Loucy (cell line): ENCODE results near the gene ABI3.
"Not testable (repeated sequence)": the region's sequence is repeated elsewhere in the genome, so short reads cannot be mapped to it uniquely, and the experiment has no call there.

Experiments
- CTCF ChIP-seq: fragments of 200-600 bp; sonication (generic); conservative IDR thresholded peaks from 2 replicates; pipeline ENCODE4 v1.5.1; 2014; ENCODE audit warnings: mild to moderate bottlenecking, antibody characterized with exemption, low read length
- EZH2phosphoT487 ChIP-seq: fragments of 200-600 bp; IDR thresholded peaks from 2 replicates; pipeline ENCODE4 v1.6.1; 2018; ENCODE audit warnings: antibody characterized with exemption, mild to moderate bottlenecking, moderate library complexity, borderline replicate concordance

GRCh38 chr17:49261540-49261939 is 51.0 kb downstream of the ABI3 start:
- TF ChIP-seq CTCF, EZH2phosphoT487: not testable (repeated sequence)
